LNCaP clone FGC (cell line): Measurements from ENCODE around the gene AMELX.

ENCODE experiments used
- DNase-seq: peaks from one replicate; pipeline ENCODE4 v3.0.0-alpha.2; 2011; ENCODE audit warnings: low read depth
- H3K4me3 ChIP-seq: 2 replicates; pipeline ENCODE4 v1.5.1; 2011; ENCODE audit warnings: mild to moderate bottlenecking, low read depth, low read length, control low read depth
- TF ChIP-seq, protein P1 (sequence below): IDR thresholded peaks from 2 replicates; pipeline ENCODE4 v1.5.1; 2012; ENCODE audit warnings: mild to moderate bottlenecking; ENCODE audit not compliant: control insufficient read depth, insufficient read depth; ENCODE audit errors: extremely low read depth

Gene AMELX

DNA sequence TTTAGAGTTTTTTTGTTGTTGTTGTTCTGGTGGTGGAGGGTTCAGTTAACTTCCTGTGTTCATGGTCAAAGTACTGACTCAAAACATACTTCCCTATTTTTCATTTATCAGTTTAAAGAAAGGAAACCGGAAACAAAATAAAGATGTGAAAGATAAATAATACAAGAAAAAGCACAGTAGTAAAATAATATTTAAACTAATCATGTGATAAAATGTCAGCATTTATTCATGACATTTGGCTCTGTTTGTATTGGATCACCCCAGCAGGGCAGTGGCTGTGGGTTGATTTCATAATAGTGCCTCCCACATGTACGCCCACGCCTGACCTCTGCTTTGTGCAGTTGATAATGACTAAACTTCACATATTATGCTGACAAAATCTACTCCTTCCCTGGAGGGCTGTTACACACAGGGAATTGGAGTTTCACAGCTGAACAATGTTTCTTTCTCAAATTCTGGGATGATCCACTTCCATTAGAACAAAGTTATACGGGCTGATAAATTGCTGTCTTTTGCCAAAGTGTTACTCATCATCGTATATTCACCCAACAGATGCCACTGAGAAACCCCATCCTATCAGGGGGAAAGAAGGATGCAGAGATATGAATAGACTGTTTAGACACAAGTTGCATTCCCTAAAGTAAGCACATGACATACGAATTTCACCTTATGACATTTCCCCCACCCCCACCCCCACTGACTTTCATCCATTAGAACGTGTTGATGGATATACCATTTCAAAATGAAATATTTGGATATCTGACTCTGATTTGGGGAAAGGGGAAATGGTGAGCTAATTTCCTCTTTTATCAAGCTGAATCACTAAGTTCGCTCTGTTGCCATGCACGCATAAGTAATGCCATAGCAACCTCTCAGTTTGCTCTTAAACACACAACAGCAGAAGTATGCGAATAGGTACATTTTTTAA is 48.3 kb downstream of the AMELX start:
- H3K4me3 ChIP-seq: no peak overlapping the region
- TF ChIP-seq, protein P1, sequence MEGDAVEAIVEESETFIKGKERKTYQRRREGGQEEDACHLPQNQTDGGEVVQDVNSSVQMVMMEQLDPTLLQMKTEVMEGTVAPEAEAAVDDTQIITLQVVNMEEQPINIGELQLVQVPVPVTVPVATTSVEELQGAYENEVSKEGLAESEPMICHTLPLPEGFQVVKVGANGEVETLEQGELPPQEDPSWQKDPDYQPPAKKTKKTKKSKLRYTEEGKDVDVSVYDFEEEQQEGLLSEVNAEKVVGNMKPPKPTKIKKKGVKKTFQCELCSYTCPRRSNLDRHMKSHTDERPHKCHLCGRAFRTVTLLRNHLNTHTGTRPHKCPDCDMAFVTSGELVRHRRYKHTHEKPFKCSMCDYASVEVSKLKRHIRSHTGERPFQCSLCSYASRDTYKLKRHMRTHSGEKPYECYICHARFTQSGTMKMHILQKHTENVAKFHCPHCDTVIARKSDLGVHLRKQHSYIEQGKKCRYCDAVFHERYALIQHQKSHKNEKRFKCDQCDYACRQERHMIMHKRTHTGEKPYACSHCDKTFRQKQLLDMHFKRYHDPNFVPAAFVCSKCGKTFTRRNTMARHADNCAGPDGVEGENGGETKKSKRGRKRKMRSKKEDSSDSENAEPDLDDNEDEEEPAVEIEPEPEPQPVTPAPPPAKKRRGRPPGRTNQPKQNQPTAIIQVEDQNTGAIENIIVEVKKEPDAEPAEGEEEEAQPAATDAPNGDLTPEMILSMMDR: no peak
- DNase-seq: peak; percentile 47

GRCh38 chrX:11342673-11343072 is 49.5 kb downstream of the AMELX start:
- TF ChIP-seq, protein P1: no peak
- no peak overlapping the region for H3K4me3 ChIP-seq
- no peak for DNase-seq

GRCh38 chrX:11346121-11346682 is 53.0 kb downstream of the AMELX start:
- TF ChIP-seq, protein P1: no peak
- no peak for DNase-seq
- no peak overlapping the region for H3K4me3 ChIP-seq

DNA sequence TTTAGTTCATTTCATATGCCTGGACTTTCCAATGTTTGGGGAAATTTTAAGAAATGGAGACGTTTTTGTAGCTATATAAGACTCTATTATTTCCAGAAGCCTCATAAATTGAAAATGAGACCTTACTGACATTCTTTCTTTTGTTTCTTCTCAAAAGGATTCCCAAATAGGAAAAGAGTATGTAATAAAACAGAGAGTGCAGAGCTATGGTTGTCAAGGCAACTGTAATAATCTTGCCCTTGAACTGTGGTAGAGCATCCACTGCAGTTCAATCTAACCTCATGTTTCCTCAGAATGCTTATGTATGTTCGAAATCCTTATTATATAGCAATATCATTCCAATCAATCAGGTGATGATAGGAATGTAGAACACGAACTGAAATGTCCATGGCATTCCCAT is 54.1 kb downstream of the AMELX start:
- DNase-seq: no peak
- H3K4me3 ChIP-seq: no peak overlapping the region
- TF ChIP-seq, protein P1: no peak

DNA sequence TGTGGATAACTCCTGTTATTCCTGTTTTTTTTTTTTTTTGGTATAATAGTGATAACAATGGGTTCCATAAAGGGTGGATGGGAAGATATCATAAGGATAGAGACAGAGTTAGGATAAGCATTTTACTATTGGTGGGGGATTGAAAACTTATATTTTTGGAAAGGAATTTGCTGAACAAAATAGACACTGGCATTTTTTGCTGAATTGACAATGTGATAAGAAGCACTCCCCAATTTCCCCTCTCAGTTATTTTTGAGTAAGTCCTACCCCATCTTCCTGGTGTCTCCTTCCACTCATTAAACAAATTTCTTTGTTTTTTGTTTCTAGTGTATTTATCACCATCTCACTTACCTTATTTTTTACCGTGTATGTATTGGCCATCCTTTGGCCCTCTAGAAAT is 55.8 kb downstream of the AMELX start:
- TF ChIP-seq, protein P1: no peak
- DNase-seq: no peak

DNA sequence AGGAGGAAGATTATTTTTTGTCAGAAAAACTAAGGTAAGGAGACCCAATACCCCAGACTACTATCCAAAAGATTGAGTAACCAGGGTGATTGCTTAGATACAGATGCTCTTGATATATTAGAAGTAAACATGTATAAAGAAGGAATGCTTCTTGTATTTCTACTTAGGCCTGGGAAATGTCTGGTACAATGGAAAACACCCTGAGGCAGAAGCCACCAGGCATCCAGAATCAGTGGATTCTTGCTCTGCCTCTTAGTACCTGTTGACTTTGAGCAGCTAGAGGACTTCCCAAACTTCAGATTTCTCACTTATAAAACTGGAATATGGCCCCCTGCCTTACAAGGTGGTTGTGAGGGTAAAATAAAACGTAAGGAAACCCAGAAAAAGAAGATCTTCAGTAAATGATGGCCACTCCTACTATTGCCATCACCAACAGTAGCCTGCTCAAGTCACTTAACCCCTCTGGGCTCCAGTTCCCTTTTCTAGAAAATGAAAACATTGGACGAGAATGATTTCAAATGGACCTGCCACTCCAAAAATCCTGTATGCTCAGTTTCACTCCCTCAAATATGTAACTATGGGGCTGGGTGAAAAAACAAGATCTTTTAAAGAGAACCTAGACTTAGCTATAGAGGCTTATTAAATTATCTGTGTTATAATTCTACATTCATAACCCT is 56.6 kb downstream of the AMELX start:
- TF ChIP-seq, protein P1: no peak
- no peak for DNase-seq
- H3K4me3 ChIP-seq: no peak overlapping the region

More for the DNA sequence above, 55.8 kb downstream of the AMELX start:
- H3K4me3 ChIP-seq: no peak overlapping the region
